ENCODE data around the gene CNNM4.

The CNNM4 gene

DNA sequence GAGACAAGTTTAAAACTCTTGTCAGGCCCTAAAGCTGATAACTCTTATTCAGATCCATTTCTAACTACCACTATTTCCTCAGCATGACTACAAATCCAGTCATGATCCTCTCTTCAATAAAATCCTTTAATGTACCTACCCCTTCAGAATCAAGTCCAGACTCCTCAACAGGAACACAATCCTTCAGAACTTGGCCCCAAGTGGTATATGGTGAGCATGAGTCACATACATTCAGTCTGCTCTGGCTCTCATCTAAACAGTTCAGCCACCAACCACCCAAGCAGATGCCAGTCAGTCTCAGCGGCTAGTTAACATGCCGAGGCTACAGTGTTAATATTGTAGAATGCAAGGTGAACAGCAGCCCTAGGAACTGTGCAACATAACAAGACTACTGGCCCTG, 30.5 kb upstream of the CNNM4 start:
- TF ChIP-seq ZFX (IDR thresholded peaks at IDR 0.05) (no peak), CTCF (conservative IDR thresholded peaks at IDR 0.05) (no peak)

DNA sequence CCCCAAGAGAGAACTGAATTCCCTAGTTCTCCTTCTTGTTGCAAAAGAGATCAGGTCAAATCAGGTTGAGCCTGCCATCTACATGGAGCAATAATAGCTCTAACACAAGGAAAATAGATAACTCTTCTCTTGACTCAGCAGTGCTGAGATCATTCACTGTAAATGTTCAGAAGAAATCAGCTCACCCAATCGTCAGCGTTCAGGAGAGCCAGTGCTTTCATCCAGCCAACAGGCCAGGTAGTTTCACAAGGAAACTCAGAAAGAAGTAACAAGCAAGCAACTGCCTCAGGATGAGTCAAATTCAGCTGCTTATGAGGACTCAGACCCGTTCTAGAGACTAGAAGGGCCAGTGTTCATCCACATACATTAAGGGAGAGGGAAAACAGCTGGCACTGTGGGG, 26.8 kb upstream of the CNNM4 start:
- TF ChIP-seq ZFX (IDR thresholded peaks at IDR 0.05) (no peak), CTCF (conservative IDR thresholded peaks at IDR 0.05) (no peak)
- H3K27ac ChIP-seq = no peak overlapping the region

More for the DNA sequence above, 30.5 kb upstream of the CNNM4 start:
- no peak overlapping the region for H3K27ac ChIP-seq

- no peak overlapping the region for H3K27ac ChIP-seq
These were observed 25.7 kb upstream of the CNNM4 start for GRCh38 chr2:96734880-96735583.

DNA sequence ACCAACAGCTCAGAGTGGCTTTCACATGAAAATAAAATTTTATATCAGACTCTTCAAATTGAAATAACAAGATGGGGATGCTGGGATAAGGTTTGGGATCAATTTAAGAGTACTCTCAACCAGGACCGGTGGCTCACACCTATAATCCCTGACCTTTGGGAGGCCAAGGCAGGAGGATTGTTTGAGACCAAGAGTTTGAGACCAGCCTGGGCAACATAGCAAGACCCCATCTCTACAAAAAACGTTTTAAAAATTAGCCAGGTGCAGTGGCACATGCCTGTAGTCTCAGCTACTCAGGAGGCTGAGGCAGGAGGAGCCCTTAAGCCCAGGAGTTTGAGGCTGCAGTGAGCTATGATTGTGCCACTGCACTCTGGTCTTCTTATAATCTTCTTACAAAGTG, 23.5 kb upstream of the CNNM4 start:
- TF ChIP-seq CTCF (conservative IDR thresholded peaks at IDR 0.05) = no peak
- TF ChIP-seq ZFX (IDR thresholded peaks at IDR 0.05) = no peak
- H3K27ac ChIP-seq = no peak overlapping the region

More at GRCh38 chr2:96734880-96735583, 25.7 kb upstream of the CNNM4 start:
- no peak for TF ChIP-seq ZFX (IDR thresholded peaks at IDR 0.05)
- TF ChIP-seq CTCF (conservative IDR thresholded peaks at IDR 0.05) = no peak

DNA sequence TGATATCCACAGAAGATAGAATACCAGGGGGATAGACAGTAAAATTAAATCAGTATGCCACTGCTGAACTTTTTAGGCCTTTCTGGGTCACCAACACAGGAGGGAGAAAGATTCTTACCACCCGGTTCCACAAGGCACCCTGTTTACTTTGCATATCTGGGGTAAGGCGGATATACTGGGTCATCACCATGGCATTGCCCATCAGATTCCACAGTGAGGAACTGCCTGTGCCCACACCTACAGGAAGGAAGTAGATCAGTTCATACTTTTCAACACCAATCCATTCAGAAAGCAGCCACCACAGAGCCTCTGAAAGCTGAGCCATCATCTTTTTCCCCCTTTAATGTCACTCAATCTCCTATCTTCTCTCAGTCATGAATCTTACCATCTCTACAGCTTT, 22.9 kb upstream of the CNNM4 start:
- no peak overlapping the region for H3K27ac ChIP-seq
- TF ChIP-seq ZFX (IDR thresholded peaks at IDR 0.05) = no peak
- TF ChIP-seq CTCF (conservative IDR thresholded peaks at IDR 0.05) = no peak

GRCh38 chr2:96739076-96739632, 21.5 kb upstream of the CNNM4 start:
- peak overlapping the region; percentile 89 for H3K27ac ChIP-seq
- TF ChIP-seq ZFX (IDR thresholded peaks at IDR 0.05) (no peak), CTCF (conservative IDR thresholded peaks at IDR 0.05) (no peak)

DNA sequence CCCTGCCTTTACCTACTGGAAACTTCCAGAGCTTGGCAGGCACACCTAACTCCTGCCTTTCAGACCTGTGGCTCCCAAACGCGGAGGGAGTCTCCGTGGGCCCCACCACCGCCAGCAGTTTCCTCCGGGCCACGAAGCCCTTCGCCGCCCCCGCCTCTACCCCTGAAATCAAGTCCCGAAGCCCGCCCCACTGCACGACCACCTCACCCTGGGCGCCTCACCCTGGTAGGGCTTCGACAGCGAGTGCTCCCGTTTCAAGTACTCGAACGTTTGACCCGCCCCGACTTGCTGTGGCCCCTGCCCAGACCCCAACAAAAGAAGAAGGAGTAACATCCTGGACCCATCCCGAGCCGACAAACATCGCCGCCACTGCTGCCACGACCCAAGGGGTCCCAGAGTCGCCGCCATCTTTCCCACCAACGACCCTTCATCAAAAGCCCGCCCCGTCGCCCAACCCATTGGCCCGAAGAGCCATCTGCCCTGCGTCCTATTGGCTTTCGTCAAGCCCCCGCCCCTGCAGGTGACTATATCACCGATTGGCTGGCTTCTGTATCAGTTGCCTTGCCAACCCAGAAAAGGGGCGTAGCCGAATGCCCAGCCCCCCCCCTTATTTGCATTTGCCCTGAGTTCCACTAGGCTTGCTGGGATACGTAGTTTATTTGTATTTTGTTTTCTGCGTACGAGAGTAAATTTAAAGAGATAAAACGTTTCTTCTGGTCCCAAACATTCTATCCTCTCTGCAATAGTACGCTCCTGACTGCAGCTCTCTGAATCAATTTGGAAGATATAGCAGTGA, 20.9 kb upstream of the CNNM4 start, which contains the start of gene LMAN2L:
TSS of gene LMAN2L (minus strand) at position 432 of the 796 bp plus-strand sequence. CDS start at position 408, 24 bp downstream.
- TF ChIP-seq CTCF (conservative IDR thresholded peaks at IDR 0.05) = no peak
- TF ChIP-seq ZFX (IDR thresholded peaks at IDR 0.05) = no peak
- peak within 1 kb of the TSS; percentile 89 for H3K27ac ChIP-seq
